Measurements from ENCODE around the gene KLHL7. TPM values are rescaled to one million over a fixed set of nuclear protein-coding genes. Genes with fewer than 3 reads are reported as not detected.

KLHL7 gene
- total RNA-seq, 1 donor from 2014 or later: 44.0 TPM

GRCh38 chr7:23107781-23108180 is 2.2 kb downstream of the KLHL7 start:
- Mint-ChIP-seq H3K27me3 (ENCODE audit: low read depth) (no peaks in the 10 kb centered on the region), H3K9me3 (peaks cover 2% of the 10 kb centered on the region), H3K4me3 (peak overlapping the region; percentile 99), H3K27ac (peak overlapping the region; percentile 100), H3K36me3 (peaks cover 6% of the 10 kb centered on the region), H3K4me1 (peaks cover 32% of the 10 kb centered on the region)
- no peak for DNase-seq (ENCODE audit: low spot score in 2 of 2, unreplicated experiment in 2 of 2)
- no peak for TF ChIP-seq CTCF (IDR thresholded peaks at IDR 0.05; ENCODE audit: unreplicated experiment)

- no peak for DNase-seq (ENCODE audit: low spot score in 2 of 2, unreplicated experiment in 2 of 2)
- no peak for TF ChIP-seq CTCF (IDR thresholded peaks at IDR 0.05; ENCODE audit: unreplicated experiment)
- no peak overlapping the region for H3K4me3 Mint-ChIP-seq
- no peaks in the 10 kb centered on the region for H3K9me3 Mint-ChIP-seq
- H3K4me1 Mint-ChIP-seq: peaks cover 40% of the 10 kb centered on the region
- no peaks in the 10 kb centered on the region for H3K36me3 Mint-ChIP-seq
- no peaks in the 10 kb centered on the region for H3K27me3 Mint-ChIP-seq (ENCODE audit: low read depth)
- no peak overlapping the region for H3K27ac Mint-ChIP-seq
These were observed 3.4 kb downstream of the KLHL7 start for GRCh38 chr7:23108995-23109394.

GRCh38 chr7:23109470-23109869 is 3.9 kb downstream of the KLHL7 start:
- Mint-ChIP-seq H3K36me3 (no peaks in the 10 kb centered on the region), H3K27ac (no peak overlapping the region), H3K4me3 (no peak overlapping the region), H3K9me3 (no peaks in the 10 kb centered on the region), H3K4me1 (peaks cover 40% of the 10 kb centered on the region), H3K27me3 (ENCODE audit: low read depth) (no peaks in the 10 kb centered on the region)
- no peak for DNase-seq (ENCODE audit: low spot score in 2 of 2, unreplicated experiment in 2 of 2)
- TF ChIP-seq CTCF (IDR thresholded peaks at IDR 0.05; ENCODE audit: unreplicated experiment): no peak

- Mint-ChIP-seq H3K27me3 (ENCODE audit: low read depth) (no peaks in the 10 kb centered on the region), H3K36me3 (peaks cover 4% of the 10 kb centered on the region), H3K4me1 (peaks cover 20% of the 10 kb centered on the region), H3K9me3 (no peaks in the 10 kb centered on the region), H3K4me3 (no peak overlapping the region), H3K27ac (no peak overlapping the region)
- no peak for DNase-seq (ENCODE audit: low spot score in 2 of 2, unreplicated experiment in 2 of 2)
- no peak for TF ChIP-seq CTCF (IDR thresholded peaks at IDR 0.05; ENCODE audit: unreplicated experiment)
These were observed 9.3 kb downstream of the KLHL7 start for GRCh38 chr7:23114896-23115295.

GRCh38 chr7:23115991-23116390 is 10.4 kb downstream of the KLHL7 start:
- no peak for DNase-seq (ENCODE audit: low spot score in 2 of 2, unreplicated experiment in 2 of 2)
- peaks cover 16% of the 10 kb centered on the region for H3K4me1 Mint-ChIP-seq
- H3K4me3 Mint-ChIP-seq: no peak overlapping the region
- no peaks in the 10 kb centered on the region for H3K27me3 Mint-ChIP-seq (ENCODE audit: low read depth)
- TF ChIP-seq CTCF (IDR thresholded peaks at IDR 0.05; ENCODE audit: unreplicated experiment): no peak
- peaks cover 4% of the 10 kb centered on the region for H3K36me3 Mint-ChIP-seq
- no peaks in the 10 kb centered on the region for H3K9me3 Mint-ChIP-seq
- peak overlapping the region; percentile 41 for H3K27ac Mint-ChIP-seq

GRCh38 chr7:23117841-23118240 is 12.3 kb downstream of the KLHL7 start:
- Mint-ChIP-seq H3K27me3 (ENCODE audit: low read depth) (no peaks in the 10 kb centered on the region), H3K9me3 (no peaks in the 10 kb centered on the region), H3K4me1 (peaks cover 13% of the 10 kb centered on the region), H3K27ac (no peak overlapping the region), H3K36me3 (peaks cover 9% of the 10 kb centered on the region), H3K4me3 (no peak overlapping the region)
- no peak for DNase-seq (ENCODE audit: low spot score in 2 of 2, unreplicated experiment in 2 of 2)
- no peak for TF ChIP-seq CTCF (IDR thresholded peaks at IDR 0.05; ENCODE audit: unreplicated experiment)

Measured in mesothelial cell of epicardium (in vitro differentiated cells).